ENCODE measurements around the gene BZW2.

DNA sequence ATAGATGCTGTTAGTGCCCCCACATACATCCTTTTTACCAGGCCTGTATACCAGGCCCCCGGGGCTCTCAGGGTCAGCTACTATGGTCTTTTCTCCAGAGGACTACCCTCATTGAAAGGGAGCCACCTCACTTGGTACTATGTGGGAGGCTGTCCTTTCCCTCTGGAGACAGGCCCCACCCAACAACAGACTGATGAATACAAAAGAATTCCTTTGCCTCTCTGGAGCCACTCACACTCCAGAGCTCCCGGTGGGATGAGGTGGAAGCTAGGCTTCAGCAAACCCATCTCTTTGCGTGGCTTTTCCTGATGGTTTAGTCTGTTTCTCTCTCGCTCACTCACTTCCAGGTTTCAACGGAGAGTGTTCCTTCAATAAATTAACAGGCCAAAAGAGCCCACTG, 30.8 kb upstream of the BZW2 start:
- no peak for TF ChIP-seq POLR2A (IDR thresholded peaks at IDR 0.05; ENCODE audit: low read depth, low read length)
- no peak for TF ChIP-seq POLR2AphosphoS5 (IDR thresholded peaks at IDR 0.05; ENCODE audit: low read depth, low read length)
- no peak for TF ChIP-seq TAF1 (IDR thresholded peaks at IDR 0.05; ENCODE audit: borderline replicate concordance, low read depth, low read length)

Data from GM12892 (cell line).